Kidney (tissue), 14 donors: Measurements from ENCODE around the gene UQCR11. TPM values are rescaled to one million over a fixed set of nuclear protein-coding genes. Genes with fewer than 3 reads are reported as not detected.
A peak's percentile ranks its signal among the peaks of the same experiment; 100 is the strongest.

Experiments used
- DNase-seq, 5 donors: peaks; one replicate each; pipeline ENCODE4 v3.0.0-alpha.2; 2013 to 2020
- FAIRE-seq: peaks from 2 replicates; lab custom pipeline; 2012; peaks lifted over from hg19 to GRCh38; lab: Jason Lieb, UNC
- H3K27ac ChIP-seq, 2 donors: one replicate each; pipeline ENCODE4 v1.7.0; 2013; ENCODE audit warnings: low read depth in 2 of 2, low read length in 2 of 2, inconsistent platforms in 1 of 2
- H3K27me3 ChIP-seq: one replicate; pipeline ENCODE4 v1.7.1; 2013; ENCODE audit warnings: low read length, inconsistent platforms; ENCODE audit not compliant: control insufficient read depth, insufficient read depth
- H3K36me3 ChIP-seq, 3 donors: one replicate each; pipeline versions ENCODE4 v1.7.0 to v1.7.1; 2013; ENCODE audit warnings: low read length in 3 of 3, control low read depth in 1 of 3, inconsistent platforms in 1 of 3; ENCODE audit not compliant: insufficient read depth in 3 of 3, control insufficient read depth in 2 of 3
- H3K4me1 ChIP-seq, 3 donors: one replicate each; pipeline versions ENCODE4 v1.7.0 to v1.7.1; 2013; ENCODE audit warnings: low read length in 3 of 3, inconsistent platforms in 1 of 3, low read depth in 1 of 3; ENCODE audit not compliant: control insufficient read depth in 2 of 3, insufficient read depth in 2 of 3
- H3K4me3 ChIP-seq, 3 donors: one replicate each; pipeline versions ENCODE4 v1.7.0 to v1.8.1; 2013; ENCODE audit warnings: low read length in 3 of 3, control low read depth in 1 of 3, inconsistent platforms in 1 of 3
- H3K9ac ChIP-seq, 3 donors: one replicate each; pipeline versions ENCODE4 v1.7.0 to v1.7.1; 2013; ENCODE audit warnings: low read length in 3 of 3, control low read depth in 1 of 3, inconsistent platforms in 1 of 3
- H3K9me3 ChIP-seq, 3 donors: one replicate each; pipeline versions ENCODE4 v1.7.0 to v1.7.1; 2013; ENCODE audit warnings: low read length in 3 of 3, control low read depth in 1 of 3, inconsistent platforms in 1 of 3; ENCODE audit not compliant: control insufficient read depth in 2 of 3, insufficient read depth in 1 of 3
- CTCF ChIP-seq: IDR thresholded peaks from 3 replicates; pipeline ENCODE4 v1.5.1; 2012; ENCODE audit warnings: mild to moderate bottlenecking, moderate library complexity, borderline replicate concordance; ENCODE audit not compliant: insufficient read depth; ENCODE audit errors: extremely low read depth
- intact Hi-C: fragments of 100-400 bp; cut with DNase I; formaldehyde crosslinking; loops from one replicate; pipeline ENCODE4 v1.11.1; 2022
- polyA plus RNA-seq: library from polyadenylated mRNA; stranded (reverse); fragments of 350-450 nt; fragmentation: Illumina TruSeq; extraction: RNeasy Lipid Tissue Mini Kit (QIAGEN cat#74804); gene quantifications from one replicate; pipeline ENCODE4 v1.2.3, GENCODE V29; 2014; ENCODE audit warnings: low read depth, low replicate concordance; ENCODE audit not compliant: insufficient read depth
- total RNA-seq: library from RNA; stranded (reverse); fragmentation: NEBNext Ultra II Directional; extraction: Animal tissue kit (Norgen Biotek cat#: 25700); gene quantifications from one replicate; pipeline ENCODE4 v1.2.1, GENCODE V29; 2021
- donor health status: control.
- donor health status: control.
- donor health status: control.
- donor health status: control.
- donor health status: control.
- donor health status: DM: yes; HTN: yes; CAD: no.
- donor health status: Normal renal cell carcinoma (clear cell type).

The UQCR11 gene
- total and polyA plus RNA-seq, 2 donors from 2014 or later: 200 to 777 TPM

- no peak for TF ChIP-seq CTCF
- intact Hi-C loops: no loop called here
- Histone ChIP-seq H3K27ac (peak overlapping the region; percentile 88 to 89), H3K4me1 (peaks cover 0 to 20% (median 8%) of the 10 kb centered on the region in 3 donors), H3K4me3 (peak overlapping the region; percentile 35 to 74 (median 71)), H3K9me3 (no peaks in the 10 kb centered on the region), H3K27me3 (no peaks in the 10 kb centered on the region), H3K9ac (peak overlapping the region; percentile 1 to 85 (median 64)), H3K36me3 (no peaks in the 10 kb centered on the region)
- DNase-seq (peak in 3 of 5 donors; percentile 18 to 73 (median 53)), FAIRE-seq (no peak)
These were observed 13.7 kb downstream of the UQCR11 start for GRCh38 chr19:1591421-1592023.

GRCh38 chr19:1590641-1591397, 14.4 kb downstream of the UQCR11 start:
- no peaks in the 10 kb centered on the region for H3K27me3 ChIP-seq
- no peaks in the 10 kb centered on the region for H3K36me3 ChIP-seq
- no peak overlapping the region for H3K27ac ChIP-seq
- FAIRE-seq (no peak), DNase-seq (peak in 2 of 5 donors; percentile 32 to 44)
- peak overlapping the region in 1 of 3 donors; percentile 64 for H3K9ac ChIP-seq
- intact Hi-C loops: no loop called here
- no peak for TF ChIP-seq CTCF
- H3K4me3 ChIP-seq: peak overlapping the region; percentile 19 to 74 (median 26)
- H3K4me1 ChIP-seq: peaks cover 0 to 20% (median 8%) of the 10 kb centered on the region in 3 donors
- H3K9me3 ChIP-seq: no peaks in the 10 kb centered on the region

GRCh38 chr19:1587872-1588271, 17.4 kb downstream of the UQCR11 start:
- Histone ChIP-seq H3K9me3 (no peaks in the 10 kb centered on the region), H3K4me3 (no peak overlapping the region), H3K27me3 (no peaks in the 10 kb centered on the region), H3K9ac (no peak overlapping the region), H3K27ac (no peak overlapping the region), H3K4me1 (peaks cover 0 to 20% (median 8%) of the 10 kb centered on the region in 3 donors), H3K36me3 (no peaks in the 10 kb centered on the region)
- TF ChIP-seq CTCF: no peak
- FAIRE-seq (no peak), DNase-seq (no peak)
- intact Hi-C loops: no loop called here
